Right lung (tissue), 5 donors: Measurements from ENCODE around the gene FBN1. TPM values are rescaled to one million over a fixed set of nuclear protein-coding genes. Genes with fewer than 3 reads are reported as not detected.

Experiments
- DNase-seq, 2 donors: peaks; one replicate each; pipeline ENCODE4 v3.0.0-alpha.2; 2013
- polyA plus RNA-seq, 5 donors: library from polyadenylated mRNA; unstranded; fragments of 120-200 nt; gene quantifications; one replicate each; pipeline versions ENCODE4 v1.2.1 to v1.2.3, GENCODE V29; 2013; ENCODE audit warnings: inconsistent platforms in 1 of 5, low replicate concordance in 1 of 5; ENCODE audit not compliant: insufficient read length in 5 of 5, insufficient read depth in 1 of 5

FBN1 gene
- polyA plus RNA-seq, 5 donors = 78.7 to 99.3 (median 85.4) TPM

DNA sequence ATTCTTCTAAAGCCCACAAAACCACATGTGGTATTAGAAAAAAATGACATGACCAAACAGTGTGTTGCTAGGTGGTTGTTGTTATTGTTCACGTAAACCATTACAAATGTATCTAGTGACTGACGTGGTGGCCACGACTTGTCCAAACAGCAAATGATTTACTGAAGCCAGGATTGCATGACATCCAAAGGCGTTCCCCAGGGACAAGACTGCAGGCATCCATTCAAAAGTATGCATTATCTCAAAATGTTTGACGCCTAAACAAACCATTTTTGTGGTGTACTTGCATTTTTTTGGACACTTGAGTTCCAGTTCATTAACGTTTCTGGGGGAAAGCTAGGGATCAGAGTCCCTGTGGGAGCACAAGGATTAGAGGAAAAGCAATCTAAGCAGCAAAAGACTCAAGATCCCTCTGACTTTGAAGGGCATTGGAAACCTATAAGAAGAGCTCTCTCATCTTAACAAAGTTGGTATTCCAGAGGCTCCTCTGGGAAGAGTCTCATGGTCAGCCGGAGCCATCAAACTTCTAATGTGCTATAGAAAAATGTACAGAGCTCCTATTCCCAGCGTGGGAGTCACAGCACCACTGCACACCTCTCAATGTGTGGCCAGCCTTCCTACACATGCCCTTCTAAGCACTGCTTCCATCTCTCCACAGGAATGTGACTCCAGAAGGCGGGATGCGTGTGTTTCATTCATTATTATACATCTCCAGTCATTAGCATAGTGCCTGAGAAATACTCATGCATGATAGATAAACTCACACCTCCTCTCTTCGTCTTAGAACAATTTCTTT is 62.9 kb downstream of the FBN1 start:
- no peak for DNase-seq

DNA sequence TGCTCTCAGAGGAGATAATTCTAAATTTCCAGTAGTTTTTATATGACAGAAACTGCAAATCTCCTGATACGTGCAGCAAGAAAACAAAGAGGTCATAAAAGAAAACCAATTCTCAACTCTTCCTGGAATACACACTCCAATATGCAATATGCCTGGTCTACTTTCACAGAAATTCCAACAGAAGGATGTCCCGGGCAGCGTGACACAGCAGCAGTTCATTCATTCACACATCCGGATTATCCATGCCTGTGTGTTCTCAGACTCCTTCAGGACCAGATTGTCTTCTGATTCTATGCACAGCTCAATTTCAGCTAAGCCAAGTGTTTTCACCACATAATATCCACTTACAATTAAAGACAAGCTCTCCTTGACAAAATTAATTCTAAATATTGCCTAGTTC is 64.3 kb downstream of the FBN1 start:
- DNase-seq = no peak

DNA sequence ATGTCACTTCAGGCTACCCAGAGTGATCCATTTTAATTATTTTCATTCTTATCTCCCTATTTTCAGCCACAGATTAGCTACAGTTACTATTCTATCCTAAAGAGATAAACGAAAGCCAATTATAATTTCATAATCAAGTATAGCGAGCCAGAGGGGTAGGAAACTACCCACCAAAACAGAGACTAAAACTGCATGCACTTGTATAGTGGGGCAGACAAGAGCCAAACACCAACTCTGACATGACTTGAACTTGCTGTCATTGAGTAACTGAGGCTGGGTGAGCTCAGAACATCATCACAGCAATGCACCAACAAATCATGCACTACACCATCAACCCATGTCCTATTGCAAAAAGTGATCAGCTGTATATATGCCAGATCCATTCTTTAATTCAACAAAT is 64.8 kb downstream of the FBN1 start:
- no peak for DNase-seq

DNA sequence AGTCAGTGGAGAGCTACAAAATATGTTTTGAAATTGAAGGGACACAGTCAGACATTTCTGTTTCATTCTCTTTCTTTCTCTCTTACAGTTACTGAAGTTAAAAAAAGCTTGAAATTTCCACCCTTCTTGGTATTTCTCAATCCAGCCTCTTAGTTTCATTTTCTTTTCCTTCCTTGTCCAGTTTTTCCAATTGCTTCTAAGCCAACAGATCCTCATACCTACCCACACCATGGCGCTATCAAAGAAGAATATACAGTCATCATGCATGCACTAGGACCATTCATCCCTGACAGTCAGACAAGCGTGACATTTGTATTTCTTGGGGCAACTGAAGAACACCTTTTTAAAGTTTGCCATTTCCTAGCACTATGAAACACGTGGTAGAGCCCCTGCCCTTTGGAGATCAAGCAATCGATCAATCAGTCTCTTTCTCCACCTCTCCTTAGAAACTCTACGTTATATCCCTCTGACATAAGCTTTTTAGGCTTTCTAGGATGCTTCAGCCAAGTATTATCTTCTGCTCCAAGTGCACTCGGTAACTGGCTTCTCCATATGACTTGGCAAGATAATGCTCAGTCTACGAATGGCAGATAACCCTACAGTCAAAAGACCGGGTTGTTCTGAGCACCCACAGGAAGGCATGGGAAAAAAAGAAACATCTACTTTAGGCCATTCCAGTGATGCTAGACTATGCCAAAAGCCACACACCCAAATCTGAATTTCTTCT is 65.4 kb downstream of the FBN1 start:
- no peak for DNase-seq

DNA sequence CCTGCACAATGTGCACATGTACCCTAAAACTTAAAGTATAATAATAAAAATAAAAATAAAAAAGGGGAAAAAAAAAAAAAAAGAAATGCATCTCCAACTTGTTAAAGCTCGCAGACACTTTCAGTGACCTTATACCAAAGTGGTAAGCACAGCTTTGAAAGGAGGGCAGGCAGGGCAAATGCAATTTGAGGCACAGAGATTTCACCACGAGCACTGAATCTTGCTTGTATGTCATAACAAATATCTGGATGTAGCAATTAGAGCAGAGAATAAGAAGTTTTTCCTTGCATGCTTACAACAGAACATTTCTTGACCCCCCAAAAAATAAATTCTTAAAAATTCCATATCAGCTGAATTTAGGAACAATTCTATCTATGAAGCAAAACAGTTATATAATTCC is 66.5 kb downstream of the FBN1 start:
- no peak for DNase-seq

DNA sequence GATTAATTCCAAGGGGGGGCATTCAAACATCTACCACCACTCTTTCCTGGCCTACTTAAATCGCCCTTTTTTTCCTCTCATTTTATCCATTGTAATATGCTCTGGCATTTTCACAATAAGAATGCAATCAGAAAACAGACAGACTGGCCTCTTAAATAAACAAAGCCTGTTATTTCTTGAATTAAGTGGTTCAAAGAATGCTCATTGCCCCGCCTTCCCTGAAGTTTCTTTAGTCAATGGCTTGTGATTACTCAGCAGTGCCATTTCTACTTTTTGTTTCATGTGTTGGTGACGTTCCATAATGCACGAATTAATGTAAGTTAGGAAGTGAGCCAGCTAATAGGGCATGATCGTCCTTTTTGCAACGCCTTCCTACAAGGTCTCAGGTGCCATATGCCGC is 68.0 kb downstream of the FBN1 start:
- DNase-seq = no peak

DNA sequence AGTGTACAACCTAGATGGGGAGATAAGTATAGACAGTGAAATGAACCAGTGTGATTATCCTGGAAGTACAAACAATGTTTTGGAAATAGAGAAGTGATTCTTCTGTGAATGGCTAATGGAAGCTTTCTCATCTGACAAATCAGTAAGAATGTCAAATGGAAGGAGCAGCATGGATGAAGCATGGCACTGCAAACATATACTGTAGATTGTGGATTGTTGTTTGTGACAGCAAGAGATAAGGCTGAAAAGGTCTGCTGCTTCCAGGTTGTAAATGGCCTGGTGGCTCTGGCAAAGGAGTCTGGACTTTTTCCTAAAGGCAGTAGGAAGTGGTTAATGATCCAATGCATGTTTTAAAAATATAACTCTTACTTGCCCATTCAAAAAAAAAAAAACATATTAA is 71.3 kb downstream of the FBN1 start:
- no peak for DNase-seq

DNA sequence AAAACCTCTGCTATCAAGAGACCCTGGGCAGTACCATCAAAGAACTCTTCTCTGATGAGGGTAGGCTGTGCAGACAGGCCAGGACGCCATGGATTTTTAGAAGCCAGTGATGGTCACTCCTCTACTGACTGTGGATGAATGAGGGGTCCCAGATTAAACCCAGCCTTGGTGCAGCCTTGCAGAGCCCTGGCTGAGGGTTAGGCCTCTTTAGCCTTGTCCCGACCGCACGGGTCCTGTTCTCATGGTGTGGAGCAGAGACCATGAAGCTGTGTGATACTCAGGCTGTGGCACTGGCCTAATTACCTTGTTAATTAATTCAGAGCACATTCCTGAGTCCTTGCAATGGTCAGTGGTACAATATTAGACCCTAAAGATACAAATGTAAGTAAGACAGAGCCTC is 71.7 kb downstream of the FBN1 start:
- no peak for DNase-seq

DNA sequence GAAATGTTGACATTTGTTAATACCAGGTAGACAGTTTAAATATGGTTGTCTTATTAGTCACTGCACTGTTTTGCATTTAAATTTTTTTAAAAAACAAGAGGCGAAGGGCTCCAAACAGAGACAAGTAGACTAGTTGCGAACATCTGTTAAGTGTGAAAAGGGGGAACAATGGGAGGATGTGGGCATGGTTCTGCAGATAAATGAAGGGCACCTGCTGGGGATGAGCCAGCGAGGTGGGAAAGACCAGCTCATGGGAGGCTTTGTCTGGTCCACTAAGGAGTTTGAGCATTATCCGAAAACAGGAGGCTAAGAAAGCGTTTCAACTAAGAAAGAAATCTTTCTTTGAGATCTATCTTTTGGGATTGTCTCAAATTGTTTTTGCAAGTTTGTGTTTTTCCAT is 72.7 kb downstream of the FBN1 start:
- DNase-seq = no peak

DNA sequence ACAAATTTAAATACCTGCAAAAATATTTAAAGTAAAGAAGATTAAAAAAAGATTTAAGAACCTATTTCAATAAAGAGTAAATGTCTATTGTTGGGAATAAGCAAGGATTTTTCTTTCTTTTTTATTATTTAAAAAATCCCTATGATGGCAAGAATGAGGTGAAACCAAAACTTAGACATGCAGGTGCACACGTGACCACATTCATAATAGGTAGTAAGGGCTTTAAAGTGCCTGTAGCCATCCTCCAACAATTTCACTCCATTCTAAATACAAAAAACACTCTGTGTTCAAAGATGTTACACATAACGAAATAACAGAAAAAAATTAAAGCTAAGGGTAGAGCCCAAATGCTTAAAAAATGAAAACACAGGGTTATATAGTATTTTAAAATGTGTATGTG is 74.0 kb downstream of the FBN1 start:
- no peak for DNase-seq

DNA sequence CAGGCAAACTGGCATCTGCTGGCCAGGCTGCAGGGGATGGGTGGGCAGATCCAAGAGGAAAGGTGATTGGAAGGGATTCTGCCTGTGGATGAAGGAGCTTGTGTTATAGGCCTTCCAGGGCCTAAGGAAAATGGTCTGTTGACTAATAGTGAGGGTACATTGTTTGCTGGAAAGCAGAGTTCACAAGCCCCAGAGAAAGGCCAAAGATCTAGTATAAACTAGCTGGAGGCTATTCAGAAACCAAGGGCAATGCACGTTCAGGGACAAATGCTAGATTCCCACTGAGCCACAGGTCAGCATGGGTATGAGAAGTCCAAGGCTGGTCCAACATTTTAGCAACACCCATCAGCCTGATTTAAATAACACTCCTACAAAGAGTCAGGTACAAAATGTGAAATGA is 74.7 kb downstream of the FBN1 start:
- DNase-seq = no peak

DNA sequence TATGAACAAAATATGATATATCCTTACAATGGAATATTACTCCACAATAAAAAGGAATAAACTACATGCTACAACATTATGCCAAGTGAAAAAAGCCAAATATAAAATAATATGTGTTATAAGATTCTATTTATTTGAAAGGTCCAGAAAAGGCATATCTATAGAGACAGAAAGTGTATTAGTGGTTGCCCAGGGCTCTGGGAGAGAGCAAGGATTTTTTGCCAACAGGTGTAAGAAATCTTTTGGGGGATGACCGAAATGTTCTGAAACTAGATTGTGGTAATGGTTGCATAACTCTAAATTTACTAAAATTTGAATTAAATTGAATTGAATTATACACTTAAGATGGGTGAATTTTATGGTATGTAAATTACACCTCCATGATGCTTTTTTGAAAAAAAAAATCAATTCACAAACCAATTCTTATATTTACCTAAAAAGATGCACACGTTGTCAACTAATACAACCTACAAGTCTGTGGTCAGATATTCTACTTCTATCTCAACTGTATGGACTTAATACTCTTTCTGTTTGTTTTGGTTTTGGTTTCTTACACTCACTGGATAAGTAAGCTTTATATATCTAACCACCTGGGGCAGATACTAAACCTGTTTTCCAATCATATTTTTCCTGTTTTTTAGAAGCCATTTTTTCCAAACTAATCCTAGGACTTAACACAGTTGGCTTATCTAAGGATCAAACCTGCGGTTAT is 75.8 kb downstream of the FBN1 start:
- DNase-seq = no peak

DNA sequence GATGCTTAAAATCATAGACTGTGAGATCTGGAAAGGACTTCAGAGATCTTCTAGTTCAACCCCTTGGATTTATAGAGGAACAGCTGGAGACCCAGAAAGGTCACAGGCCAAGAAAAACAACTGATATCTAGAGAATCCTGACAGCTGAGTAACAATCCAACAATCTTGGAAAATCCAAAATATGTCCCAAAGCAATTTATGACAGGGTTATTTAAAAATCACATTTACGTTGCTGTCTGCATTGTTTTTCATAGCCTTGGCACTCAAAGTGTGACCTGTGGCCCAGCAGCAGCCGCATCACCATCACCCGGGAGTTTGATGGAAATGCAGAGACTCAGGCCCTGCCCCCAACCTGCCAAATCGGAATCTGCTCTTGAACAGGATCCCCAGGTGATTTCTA is 78.8 kb downstream of the FBN1 start:
- no peak for DNase-seq

DNA sequence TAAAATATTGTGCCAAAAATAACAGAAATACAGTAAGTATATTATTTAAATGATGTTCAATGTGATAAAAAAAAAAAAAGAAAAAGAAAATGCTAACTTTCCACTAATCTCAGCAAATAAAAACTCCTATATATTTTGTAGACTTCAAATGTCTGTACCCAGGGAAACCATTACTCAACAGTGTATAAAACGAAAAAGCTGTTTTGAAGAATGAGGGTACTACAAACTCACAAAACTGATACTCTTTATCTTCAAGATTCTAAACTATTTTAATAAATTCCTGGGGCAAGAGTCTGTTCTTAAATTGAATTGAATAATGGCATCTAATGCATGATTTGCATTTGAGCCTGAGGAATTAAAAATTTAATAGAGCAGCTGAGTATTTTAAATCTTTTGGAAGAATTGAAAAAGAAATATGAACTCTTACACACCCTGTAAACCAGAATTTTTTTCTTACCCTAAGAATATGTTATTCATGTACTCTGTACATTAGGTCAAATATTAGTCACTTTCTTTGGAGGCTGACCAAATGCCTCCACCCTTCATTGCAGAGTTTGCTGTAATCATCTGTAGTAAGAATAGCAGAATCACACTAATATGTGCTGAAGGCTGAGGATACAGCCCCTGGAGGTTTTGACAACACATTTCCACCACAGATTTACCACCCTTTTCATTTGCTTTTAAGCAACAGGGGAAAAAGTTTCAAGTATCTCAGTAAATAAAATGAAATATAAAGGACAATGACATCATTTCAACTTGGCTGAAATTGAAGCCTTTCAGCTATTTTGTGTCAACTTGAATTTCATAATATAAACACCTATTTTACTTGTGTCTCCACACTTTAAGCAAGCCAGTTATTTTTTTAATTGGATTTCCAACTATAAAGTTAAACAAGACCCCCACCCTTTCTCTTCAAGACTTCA is 79.7 kb downstream of the FBN1 start:
- DNase-seq = no peak

DNA sequence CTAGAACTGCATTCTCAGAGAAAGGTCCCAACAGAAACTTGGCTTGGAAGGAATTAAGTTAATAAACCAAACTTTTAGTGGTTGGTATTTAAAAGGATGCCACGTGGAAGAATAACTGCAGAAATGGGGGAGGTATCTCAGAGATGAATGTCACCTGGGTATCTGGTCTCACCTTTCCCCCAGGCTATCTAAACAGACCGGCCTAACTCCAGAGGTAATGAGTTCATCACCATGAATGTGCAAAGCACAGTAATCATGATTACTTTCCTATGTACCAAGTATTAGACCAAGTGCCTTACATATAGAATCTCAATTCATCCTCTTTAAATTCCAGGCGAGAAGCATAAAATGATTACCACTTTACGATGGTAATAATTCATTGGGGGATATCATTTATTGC is 80.8 kb downstream of the FBN1 start:
- DNase-seq = no peak

DNA sequence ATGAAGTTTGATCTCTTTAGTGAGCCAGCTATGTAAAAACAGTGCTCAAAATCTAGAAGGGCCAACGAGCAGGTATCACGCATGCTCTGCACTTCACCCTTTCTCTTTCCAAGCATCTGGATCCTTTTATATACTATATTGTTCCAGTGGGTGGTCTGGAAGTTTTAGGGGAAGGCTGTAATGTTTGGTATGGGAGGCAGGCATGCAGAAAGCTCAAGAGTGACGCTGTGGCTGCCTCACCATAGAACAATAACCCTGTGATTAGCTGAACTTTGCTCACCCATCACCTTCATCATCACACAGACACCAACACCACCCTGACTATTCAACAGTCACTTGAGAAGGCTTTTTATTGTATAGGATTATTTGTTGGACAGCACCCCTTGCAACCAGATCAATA is 81.6 kb downstream of the FBN1 start:
- DNase-seq = no peak

DNA sequence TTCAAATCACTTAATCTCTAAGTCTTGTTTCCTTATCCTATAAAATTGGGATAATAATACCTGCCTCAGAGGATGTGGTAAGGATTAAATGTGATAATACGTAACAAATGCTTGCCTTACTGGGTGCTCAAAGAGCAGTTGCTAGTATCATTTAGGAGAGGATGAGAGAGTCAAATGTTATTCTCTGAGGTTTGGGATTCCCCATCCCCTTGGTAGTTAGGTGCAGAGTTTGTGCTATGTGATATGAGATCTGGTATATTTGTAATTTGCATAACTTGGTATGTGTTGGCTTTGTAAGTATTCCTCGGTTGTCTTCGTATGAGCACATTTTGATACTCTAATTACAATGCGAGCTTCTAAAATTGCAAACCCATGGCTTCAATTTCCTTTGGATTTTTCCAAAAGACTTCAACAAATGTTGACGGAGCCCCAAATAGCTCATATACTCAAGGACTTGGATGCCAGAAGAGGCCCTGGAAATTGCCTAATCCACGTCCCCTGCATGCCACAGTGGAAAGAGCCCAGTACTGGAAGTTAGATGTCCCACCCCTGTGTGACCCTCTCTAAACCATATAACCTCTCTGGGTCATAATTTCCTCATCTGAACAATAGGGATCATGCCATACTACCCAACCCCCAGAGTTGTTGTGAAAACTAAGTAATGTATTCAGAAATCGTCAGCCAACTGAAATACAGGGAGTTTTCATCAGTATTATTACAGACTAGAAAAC is 85.0 kb downstream of the FBN1 start:
- DNase-seq = no peak

DNA sequence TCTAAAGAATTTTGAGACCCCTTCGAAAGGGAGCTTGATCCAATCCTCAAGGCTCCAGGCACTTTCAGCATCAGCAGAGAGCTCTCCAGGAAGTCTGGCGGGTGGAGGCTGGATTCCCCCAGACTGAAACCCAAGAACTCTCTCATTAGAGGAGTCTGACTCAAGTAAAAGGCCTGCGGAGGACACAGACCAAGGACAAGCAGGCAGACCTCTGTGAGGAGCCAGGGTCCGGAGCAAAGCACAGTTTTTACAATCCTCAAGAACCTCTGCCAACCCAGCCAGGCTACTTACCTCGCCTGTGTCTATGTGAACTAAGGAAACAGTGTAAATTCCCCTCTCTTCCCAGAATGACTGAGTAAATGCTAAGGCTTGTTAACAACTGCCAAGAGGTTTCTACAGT is 86.2 kb downstream of the FBN1 start:
- DNase-seq = no peak

DNA sequence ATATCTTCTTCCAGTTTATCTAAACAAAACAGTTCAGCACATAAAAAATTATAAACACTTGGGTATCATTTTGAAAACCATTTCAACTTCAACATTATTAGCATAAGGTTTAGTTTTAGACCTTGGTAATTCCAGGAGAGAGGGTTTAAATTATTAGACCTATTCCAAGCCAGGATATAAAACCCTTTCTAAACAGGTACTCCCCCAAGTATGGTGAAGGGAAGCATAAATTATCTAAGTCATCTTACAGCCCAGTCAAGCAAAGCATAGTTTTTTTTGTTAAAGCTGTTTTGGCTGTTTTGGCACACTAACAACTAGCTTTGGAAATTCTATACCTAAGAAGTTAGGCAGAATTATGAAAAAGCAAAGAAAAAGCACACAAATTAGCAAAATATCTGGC is 87.3 kb downstream of the FBN1 start:
- DNase-seq = no peak

DNA sequence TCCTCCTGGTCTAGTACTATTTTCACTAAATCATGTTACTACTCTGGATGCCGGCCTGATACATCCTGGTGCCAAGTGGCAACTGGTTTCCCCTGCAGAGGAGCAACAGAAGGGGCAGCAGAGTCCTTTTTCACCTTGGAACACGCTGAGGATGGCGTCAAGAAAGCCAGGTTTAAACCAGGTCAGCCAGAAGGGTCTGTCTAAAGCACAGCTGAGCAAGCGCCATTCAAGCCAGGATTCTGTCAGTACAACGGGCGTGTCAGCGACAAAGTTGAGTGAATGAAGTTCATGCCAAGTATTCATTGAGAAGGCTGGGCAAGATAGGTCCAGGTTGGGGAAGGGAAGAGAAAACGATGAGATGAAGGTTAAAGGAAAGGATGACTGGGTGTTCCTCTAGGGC is 88.2 kb downstream of the FBN1 start:
- DNase-seq = no peak
